NCI-H1417 (cell line): Measurements from ENCODE around the gene HTR3C.
A peak's percentile ranks its signal among the peaks of the same experiment; 100 is the strongest.

Source experiments
- DNase-seq, 3 experiments: peaks; one replicate each; lab custom pipeline; 2025; lab: John Stamatoyannopoulos, UW

The HTR3C gene

DNA sequence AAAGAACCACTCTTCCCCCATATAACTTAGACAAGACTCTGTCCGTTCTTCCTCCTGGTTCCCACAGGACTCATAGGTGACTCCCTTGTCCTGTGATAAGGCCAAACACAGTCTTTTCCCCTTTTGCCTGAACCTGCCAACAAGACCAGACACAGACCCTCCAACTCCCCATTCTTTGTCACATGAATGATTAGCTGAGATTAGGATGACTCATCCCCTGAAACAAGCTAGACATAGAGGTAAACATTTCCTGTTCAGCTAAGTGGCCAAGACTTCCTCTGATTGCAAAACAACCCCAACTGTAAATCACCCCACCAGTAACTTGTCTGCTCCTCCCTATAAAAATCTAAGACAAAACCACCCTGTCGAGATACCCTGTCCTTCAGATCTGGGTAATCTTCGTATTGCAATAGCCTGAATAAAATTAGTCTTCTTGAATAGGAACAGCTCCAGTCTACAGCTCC is 32.6 kb downstream of the HTR3C start:
- DNase-seq, result peak in 1 of 3 experiments; percentile 13

DNA sequence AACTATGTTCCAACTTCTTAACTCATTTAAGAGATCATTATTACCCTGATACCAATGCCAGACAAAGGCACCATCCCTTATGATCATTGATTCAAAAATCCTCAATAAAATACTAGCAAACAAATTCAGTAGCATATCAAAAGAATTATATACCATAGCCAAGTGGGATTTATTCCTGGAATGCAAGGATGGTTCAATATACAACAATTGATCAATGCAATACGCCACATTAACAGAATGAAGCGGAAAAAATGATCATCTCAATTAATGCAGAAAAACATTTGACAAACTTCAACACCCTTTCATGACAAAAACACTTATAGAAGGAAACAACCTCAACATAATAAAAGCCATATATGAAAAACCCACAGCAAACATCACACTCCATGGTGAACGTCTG is 39.4 kb downstream of the HTR3C start:
- no peak for DNase-seq

DNA sequence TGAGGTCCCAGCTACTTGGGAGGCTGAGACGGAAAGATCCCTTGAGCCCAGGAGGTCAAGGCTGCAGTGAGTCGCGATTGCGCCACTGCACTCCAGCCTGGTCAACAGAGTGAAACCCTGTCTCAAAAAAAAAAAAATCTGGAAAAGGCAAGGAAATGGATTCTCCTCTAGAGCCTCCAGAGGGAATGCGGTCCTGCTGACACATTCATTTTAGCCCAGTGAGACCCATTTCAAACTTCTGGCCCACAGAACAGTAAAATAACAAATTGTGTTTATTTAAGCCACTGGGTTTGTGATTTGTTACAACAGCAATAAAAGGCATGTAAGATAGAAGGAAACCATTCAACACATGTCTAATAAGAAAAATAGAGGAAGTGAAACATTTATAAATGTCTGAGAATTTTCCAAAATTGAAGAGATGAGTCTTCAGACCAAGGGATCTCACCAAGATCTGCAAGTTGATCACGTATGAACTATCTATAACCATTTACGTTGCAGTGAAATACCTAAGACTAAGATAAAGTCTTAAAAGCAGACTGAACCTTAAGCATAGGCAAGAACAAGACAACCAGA is 44.0 kb downstream of the HTR3C start, which contains the start of gene HTR3E:
Gene HTR3E, plus strand, starts transcription at position 254 of the 573 bp plus-strand sequence. CDS start 466 bp downstream, outside the sequence.
- no peak for DNase-seq

DNA sequence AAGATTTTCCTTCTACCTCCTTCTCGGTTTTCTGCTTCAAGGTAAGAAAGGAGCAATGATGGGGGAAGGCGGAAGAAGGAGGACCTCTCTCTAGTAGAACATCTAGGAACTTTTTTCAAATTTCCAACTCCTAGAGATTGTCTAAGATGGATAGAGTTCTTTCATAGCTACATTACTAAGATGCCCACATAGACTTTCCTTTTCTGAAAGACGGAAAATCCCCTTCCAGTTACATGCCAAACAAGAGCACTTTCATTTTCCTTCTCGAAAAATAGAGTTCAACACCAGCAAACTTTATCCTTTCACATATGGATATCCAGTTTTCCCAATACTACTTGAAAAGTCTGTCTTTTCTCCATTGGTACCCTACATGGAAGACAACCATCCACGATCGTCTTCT is 44.7 kb downstream of the HTR3C start:
- no peak for DNase-seq

DNA sequence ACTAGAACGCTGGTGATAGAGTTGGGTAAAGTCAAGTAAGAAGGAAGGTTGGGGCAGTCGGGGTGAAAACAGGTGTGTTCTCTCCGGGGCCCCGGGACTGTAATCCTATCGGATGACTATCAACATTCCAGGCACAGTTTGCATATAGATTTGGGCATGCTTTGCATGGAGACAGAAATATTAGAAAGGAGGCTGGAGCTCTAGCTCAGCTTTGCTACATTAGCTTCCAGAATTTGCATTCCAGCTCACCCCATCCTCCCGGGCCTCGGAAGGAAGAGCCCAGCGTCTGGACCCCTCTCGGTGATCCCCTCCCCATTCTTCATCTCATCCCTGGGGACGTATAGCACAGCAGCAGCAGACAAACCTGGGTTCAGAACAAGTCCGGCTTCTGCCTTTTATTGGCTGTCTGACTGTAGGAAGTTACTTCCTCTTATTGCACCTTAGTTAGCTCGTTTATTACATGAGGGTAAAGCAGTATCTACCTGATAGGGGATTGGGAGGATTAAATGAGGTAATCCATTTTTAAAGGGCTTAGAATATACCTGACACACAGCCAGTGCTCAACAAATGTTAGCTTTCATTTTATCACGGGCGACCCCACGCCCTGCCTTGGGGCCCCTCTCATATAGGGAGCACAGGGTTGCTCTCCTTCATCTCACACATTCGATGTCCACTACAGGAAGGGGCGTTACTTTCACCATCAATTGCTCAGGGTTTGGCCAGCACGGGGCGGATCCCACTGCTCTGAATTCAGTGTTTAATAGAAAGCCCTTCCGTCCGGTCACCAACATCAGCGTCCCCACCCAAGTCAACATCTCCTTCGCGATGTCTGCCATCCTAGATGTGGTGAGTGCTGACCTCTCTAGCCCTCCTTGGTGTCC is 47.2 kb downstream of the HTR3C start:
- no peak for DNase-seq
